T-helper 17 cell (primary cell): Measurements from ENCODE around the gene RASL10A. TPM values are rescaled to one million over a fixed set of nuclear protein-coding genes. Genes with fewer than 3 reads are reported as not detected.

Experiments
- ATAC-seq: fragments of 150-1000 bp; cut with Tn5 transposase; 2 replicates; pipeline ENCODE4 v1.10.0; 2021; ENCODE audit warnings: mild to moderate bottlenecking, moderate library complexity
- DNase-seq, 3 donors: peaks; one replicate each; pipeline versions ENCODE4 v3.0.0 to v3.0.0-alpha.2; 2020 to 2021
- H3K9me3 ChIP-seq: one replicate; pipeline ENCODE4 v1.7.0; 2013; ENCODE audit warnings: low read length, mild to moderate bottlenecking; ENCODE audit not compliant: control insufficient read depth, poor library complexity, severe bottlenecking
- H3K27ac Mint-ChIP-seq: one replicate; pipeline ENCODE4 v1.8.0; 2022; ENCODE audit warnings: mild to moderate bottlenecking, moderate library complexity, mixed read lengths
- H3K27me3 Mint-ChIP-seq: one replicate; pipeline ENCODE4 v1.8.0; 2022; ENCODE audit warnings: mixed read lengths
- H3K36me3 Mint-ChIP-seq: one replicate; pipeline ENCODE4 v1.8.0; 2022; ENCODE audit warnings: low read depth, mixed read lengths
- H3K4me1 Mint-ChIP-seq: one replicate; pipeline ENCODE4 v1.8.0; 2022; ENCODE audit warnings: mild to moderate bottlenecking, mixed read lengths
- H3K4me3 Mint-ChIP-seq: one replicate; pipeline ENCODE4 v1.8.0; 2022; ENCODE audit warnings: mild to moderate bottlenecking, moderate library complexity, mixed read lengths
- total RNA-seq, 4 donors: library from RNA in 2 of 4; stranded (reverse) in 2 of 4; gene quantifications; one replicate each; pipeline ENCODE4 v1.2.3 and lab custom pipeline; 2022 to 2026

RASL10A gene
- total RNA-seq, 2 donors from 2014 or later: 0.92 TPM; not detected in 1

DNA sequence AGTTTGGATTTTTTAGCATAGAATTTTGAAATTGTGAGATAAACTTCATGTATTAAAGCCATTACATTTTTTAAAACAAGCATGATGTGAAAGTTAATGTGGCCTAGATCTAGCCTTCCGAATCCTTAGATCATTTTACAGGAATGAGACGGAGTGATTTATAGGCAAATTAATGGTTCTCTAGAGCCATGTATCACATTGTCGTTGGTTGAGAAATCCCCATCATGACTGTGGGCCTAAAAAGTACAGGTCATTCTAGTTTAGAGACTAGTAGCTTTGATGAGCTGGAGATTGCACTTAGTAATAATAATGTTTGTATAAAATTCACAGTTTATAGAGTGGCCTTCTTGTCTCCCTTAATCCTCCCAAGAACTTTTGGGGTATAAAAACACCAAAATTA, 40.3 kb downstream of the RASL10A start:
- H3K27ac Mint-ChIP-seq: peak overlapping the region; percentile 89
- H3K9me3 ChIP-seq: no peaks in the 10 kb centered on the region
- peaks cover 16% of the 10 kb centered on the region for H3K36me3 Mint-ChIP-seq
- no peak overlapping the region for H3K4me3 Mint-ChIP-seq
- no peaks in the 10 kb centered on the region for H3K27me3 Mint-ChIP-seq
- ATAC-seq (no peak), DNase-seq (no peak)
- H3K4me1 Mint-ChIP-seq: peaks cover 54% of the 10 kb centered on the region

GRCh38 chr22:29272624-29273023, 42.9 kb downstream of the RASL10A start:
- peak overlapping the region; percentile 81 for H3K4me3 Mint-ChIP-seq

GRCh38 chr22:29270475-29271271, 44.8 kb downstream of the RASL10A start:
- peak overlapping the region; percentile 99 for H3K4me3 Mint-ChIP-seq
- H3K9me3 ChIP-seq: no peaks in the 10 kb centered on the region
- peak overlapping the region; percentile 100 for H3K27ac Mint-ChIP-seq
- H3K27me3 Mint-ChIP-seq: no peaks in the 10 kb centered on the region
- peaks cover 9% of the 10 kb centered on the region for H3K36me3 Mint-ChIP-seq
- H3K4me1 Mint-ChIP-seq: peaks cover 58% of the 10 kb centered on the region
- ATAC-seq (no peak), DNase-seq (no peak)

More at GRCh38 chr22:29272624-29273023, 42.9 kb downstream of the RASL10A start:
- no peaks in the 10 kb centered on the region for H3K9me3 ChIP-seq
- Mint-ChIP-seq H3K27me3 (no peaks in the 10 kb centered on the region), H3K36me3 (peaks cover 14% of the 10 kb centered on the region), H3K4me1 (peaks cover 59% of the 10 kb centered on the region), H3K27ac (peak overlapping the region; percentile 74)
- DNase-seq: no peak
- ATAC-seq: no peak

- peak overlapping the region; percentile 99 for H3K4me3 Mint-ChIP-seq
- no peaks in the 10 kb centered on the region for H3K27me3 Mint-ChIP-seq
- DNase-seq (no peak), ATAC-seq (no peak)
- H3K9me3 ChIP-seq: no peaks in the 10 kb centered on the region
- H3K27ac Mint-ChIP-seq: peak overlapping the region; percentile 100
- H3K36me3 Mint-ChIP-seq: peaks cover 9% of the 10 kb centered on the region
- H3K4me1 Mint-ChIP-seq: peaks cover 57% of the 10 kb centered on the region
Measured at GRCh38 chr22:29269731-29270474, 45.6 kb downstream of the RASL10A start.

- H3K9me3 ChIP-seq: no peaks in the 10 kb centered on the region
- no peaks in the 10 kb centered on the region for H3K27me3 Mint-ChIP-seq
- DNase-seq (no peak), ATAC-seq (no peak)
- H3K4me3 Mint-ChIP-seq: peak overlapping the region; percentile 99
- H3K4me1 Mint-ChIP-seq: peaks cover 55% of the 10 kb centered on the region
- H3K36me3 Mint-ChIP-seq: peaks cover 9% of the 10 kb centered on the region
- H3K27ac Mint-ChIP-seq: peak overlapping the region; percentile 100
Measured at GRCh38 chr22:29269230-29269604, 46.3 kb downstream of the RASL10A start.

DNA sequence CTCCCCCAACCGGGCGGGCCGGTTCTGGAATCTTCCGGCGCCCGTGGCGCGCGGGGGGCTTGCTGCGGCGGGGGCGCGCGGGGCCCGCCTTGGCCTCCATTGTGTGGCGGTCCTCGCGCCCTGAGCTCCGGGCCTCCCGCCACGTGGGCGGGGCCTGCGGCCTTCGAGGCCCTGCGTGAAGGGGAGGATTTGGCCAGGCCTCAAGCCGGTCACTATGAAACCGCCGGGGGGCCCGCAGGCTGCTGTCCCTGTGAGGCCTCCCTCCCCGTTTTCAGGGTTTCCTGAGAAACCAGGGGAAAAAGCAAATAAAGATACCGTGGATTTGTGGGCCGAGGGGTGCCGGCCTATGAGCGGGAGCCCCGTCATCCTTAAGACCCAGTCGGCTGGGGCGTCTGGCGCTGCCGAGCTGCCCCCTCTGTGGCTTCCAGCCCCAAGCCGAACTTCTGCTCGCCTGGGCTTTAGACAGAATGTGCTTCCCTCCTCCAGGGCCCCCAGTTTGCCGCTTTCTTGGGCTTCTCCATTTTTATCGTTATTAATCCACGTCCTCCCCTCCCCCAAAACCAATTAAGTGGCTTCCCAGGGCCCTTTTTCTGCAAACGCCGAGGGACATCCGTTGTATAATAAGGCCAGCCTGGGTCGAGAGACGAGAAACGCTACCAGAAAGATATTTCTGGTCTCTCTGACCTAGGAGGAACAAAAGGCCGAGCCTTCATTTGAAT, 46.8 kb downstream of the RASL10A start:
- Mint-ChIP-seq H3K4me1 (peaks cover 55% of the 10 kb centered on the region), H3K27me3 (no peaks in the 10 kb centered on the region), H3K27ac (peak overlapping the region; percentile 100), H3K36me3 (peaks cover 9% of the 10 kb centered on the region), H3K4me3 (peak overlapping the region; percentile 99)
- DNase-seq (peak in 2 of 3 donors; percentile 20 to 31), ATAC-seq (peak; percentile 15)
- no peaks in the 10 kb centered on the region for H3K9me3 ChIP-seq

DNA sequence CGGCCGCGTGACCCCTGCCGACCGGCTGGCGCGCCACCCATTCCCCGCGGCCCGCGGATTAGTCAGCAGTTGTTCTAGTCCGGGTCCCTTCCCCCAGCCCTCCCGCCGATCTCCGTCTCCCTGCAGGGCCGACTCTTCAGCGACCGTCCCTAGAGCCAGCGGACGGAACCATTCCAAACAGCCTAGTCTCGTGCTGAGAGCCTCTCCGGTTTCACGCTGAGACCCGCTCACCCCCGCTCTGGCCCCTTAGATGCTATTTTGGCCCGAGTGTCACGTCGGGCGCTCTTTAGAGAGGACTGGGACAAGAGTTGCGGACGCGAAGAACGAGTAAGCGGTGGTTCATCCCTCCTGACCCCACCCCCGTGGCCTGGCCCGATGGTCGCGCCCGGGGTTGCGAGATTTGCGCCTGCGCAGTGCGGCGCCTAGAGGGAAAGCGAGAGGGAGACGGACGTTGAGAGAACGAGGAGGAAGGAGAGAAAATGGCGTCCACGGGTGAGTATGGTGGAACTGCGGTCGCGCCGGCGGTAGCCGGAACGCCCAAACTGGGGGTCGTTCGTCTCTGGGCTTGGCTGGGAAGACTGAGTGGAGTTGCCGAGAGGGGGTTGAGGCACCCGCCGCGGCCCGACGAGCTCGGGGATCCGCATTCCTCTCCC, 47.5 kb downstream of the RASL10A start, which contains the start of the genes EWSR1 and RHBDD3:
Gene EWSR1 (plus strand): TSS at position 411 of the 653 bp plus-strand sequence. CDS start 69 bp downstream, at position 480.
Gene RHBDD3 (minus strand): TSS at position 124 of the 653 bp plus-strand sequence. CDS start 2,355 bp downstream, outside the sequence.
- DNase-seq (peak; percentile 91 to 97 (median 92)), ATAC-seq (peak; percentile 93)
- peaks cover 5% of the 10 kb centered on the region for H3K36me3 Mint-ChIP-seq
- H3K4me3 Mint-ChIP-seq: peak within 1 kb of the TSS; percentile 99
- peak within 1 kb of the TSS; percentile 100 for H3K27ac Mint-ChIP-seq
- peaks cover 48% of the 10 kb centered on the region for H3K4me1 Mint-ChIP-seq
- no peaks in the 10 kb centered on the region for H3K9me3 ChIP-seq
- H3K27me3 Mint-ChIP-seq: no peaks in the 10 kb centered on the region

DNA sequence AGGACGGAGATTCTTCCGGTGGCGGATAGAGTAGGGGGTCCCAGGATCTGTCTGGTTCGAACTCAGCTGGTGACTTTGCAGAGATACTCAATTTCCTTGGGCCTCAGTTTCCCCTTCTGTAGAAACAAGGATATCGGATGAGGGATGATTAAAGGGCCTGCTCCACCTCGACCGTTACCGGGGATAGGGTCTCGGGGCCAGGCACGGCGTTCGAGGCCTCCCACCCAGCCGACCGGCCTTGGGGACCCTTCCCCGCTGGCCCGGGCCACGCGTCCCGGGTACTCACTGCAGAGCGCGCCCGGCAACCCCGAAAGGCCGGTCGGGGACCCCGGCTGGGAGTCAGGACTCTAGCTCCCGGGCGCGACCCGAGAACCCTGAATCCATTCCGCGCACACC, 48.0 kb downstream of the RASL10A start:
- Mint-ChIP-seq H3K27me3 (no peaks in the 10 kb centered on the region), H3K4me3 (peak overlapping the region; percentile 99), H3K4me1 (peaks cover 44% of the 10 kb centered on the region), H3K27ac (peak overlapping the region; percentile 100), H3K36me3 (peaks cover 5% of the 10 kb centered on the region)
- DNase-seq (no peak), ATAC-seq (no peak)
- H3K9me3 ChIP-seq: no peaks in the 10 kb centered on the region

- H3K36me3 Mint-ChIP-seq: peaks cover 3% of the 10 kb centered on the region
- peaks cover 40% of the 10 kb centered on the region for H3K4me1 Mint-ChIP-seq
Measured at GRCh38 chr22:29266564-29267461, 48.7 kb downstream of the RASL10A start.

DNA sequence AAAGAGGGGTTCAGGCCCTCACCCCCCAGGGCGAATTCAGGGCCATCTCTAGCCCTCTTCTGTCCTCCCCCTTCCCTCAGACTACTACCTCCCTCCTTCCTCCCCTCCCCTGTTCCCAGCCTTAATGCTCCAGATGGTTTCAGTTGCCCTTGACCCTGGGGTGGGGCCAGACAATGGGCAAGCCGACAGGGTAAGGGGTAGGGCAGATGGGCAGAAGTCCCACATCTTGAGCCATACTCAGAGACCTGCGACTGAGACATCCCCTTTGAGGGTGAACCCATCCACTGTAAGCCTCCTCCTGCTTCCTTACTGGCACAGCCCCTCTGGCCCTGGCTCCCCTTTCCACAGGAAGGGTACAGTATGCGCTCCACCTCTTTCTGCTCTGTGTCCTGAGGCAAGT, 49.6 kb downstream of the RASL10A start:
- peaks cover 34% of the 10 kb centered on the region for H3K4me1 Mint-ChIP-seq
- no peak overlapping the region for H3K27ac Mint-ChIP-seq
- H3K36me3 Mint-ChIP-seq: peaks cover 3% of the 10 kb centered on the region
- no peak for DNase-seq
- ATAC-seq: no peak
- no peaks in the 10 kb centered on the region for H3K9me3 ChIP-seq
- H3K4me3 Mint-ChIP-seq: peak overlapping the region; percentile 15
- no peaks in the 10 kb centered on the region for H3K27me3 Mint-ChIP-seq

More at GRCh38 chr22:29266564-29267461, 48.7 kb downstream of the RASL10A start:
- H3K9me3 ChIP-seq: no peaks in the 10 kb centered on the region
- Mint-ChIP-seq H3K27ac (peak overlapping the region; percentile 100), H3K27me3 (no peaks in the 10 kb centered on the region), H3K4me3 (peak overlapping the region; percentile 99)
- DNase-seq (no peak), ATAC-seq (no peak)

DNA sequence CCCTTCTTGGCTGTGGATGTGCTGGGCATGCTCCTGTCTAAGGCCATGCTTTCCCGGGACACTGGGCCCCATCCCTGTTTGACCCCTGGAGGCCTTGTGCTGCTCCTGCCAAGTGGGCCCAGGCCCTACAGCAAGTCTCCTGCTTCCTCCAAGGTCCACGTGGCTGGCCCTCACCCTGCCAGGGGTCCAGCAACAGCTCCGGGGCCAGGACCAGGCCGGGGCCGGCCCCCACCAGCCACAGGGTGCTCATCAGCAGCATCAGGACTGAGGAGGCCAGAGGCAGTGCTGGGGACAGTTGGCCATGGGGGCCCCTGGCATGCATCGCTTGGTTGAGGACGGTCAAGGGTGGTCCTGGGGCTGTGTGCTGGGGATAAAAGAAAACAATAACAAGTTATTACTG, 50.2 kb downstream of the RASL10A start:
- H3K4me1 Mint-ChIP-seq: peaks cover 28% of the 10 kb centered on the region
- no peaks in the 10 kb centered on the region for H3K27me3 Mint-ChIP-seq
- ATAC-seq: no peak
- H3K27ac Mint-ChIP-seq: no peak overlapping the region
- peaks cover 3% of the 10 kb centered on the region for H3K36me3 Mint-ChIP-seq
- DNase-seq: no peak
- no peaks in the 10 kb centered on the region for H3K9me3 ChIP-seq
- H3K4me3 Mint-ChIP-seq: no peak overlapping the region
